ENCODE results near the gene CACNA1D. TPM values are rescaled to one million over a fixed set of nuclear protein-coding genes. Genes with fewer than 3 reads are reported as not detected.

Gene CACNA1D
- total and polyA plus RNA-seq, 2 donors (not counting 3 experiments of a cell fraction or from before 2014, with no cell fraction given), result 0.06 TPM; not detected in 1

DNA sequence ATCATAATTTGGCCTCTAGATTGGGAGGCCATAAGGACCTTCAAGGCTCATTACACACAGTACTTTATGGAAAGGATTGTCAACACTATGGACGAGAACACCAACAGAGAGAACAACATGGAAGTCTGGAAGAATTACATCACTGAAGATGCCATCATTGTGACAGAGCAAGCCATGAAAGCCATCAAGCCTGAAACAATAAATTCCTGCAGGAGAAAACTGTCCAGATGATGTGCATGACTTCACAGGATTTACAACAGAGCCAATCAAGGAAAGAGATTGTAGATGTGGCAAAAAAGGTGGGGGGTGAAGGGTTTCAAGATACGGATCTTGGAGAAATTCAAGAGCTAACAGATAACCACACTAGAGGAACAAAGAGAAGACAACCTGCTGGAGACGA lies 367.8 kb downstream of the CACNA1D start:
- H3K27me3 ChIP-seq (ENCODE audit: control insufficient read depth in 2 of 2, insufficient read depth in 2 of 2, low read length in 2 of 2), result no peaks in the 10 kb centered on the region
- no peaks in the 10 kb centered on the region for H3K4me1 ChIP-seq (ENCODE audit: control insufficient read depth, extremely low read depth, insufficient read depth, low read length)
- BruUV-seq (replicated peaks), result no TSS peak
- H3K9me1 ChIP-seq (replicated peaks; ENCODE audit: control insufficient read depth, extremely low read depth, insufficient read depth, low read length), result no peaks in the 10 kb centered on the region
- peaks cover 8 to 12% of the 10 kb centered on the region in 2 experiments for H3K36me3 ChIP-seq (ENCODE audit: control insufficient read depth in 2 of 2, extremely low read depth in 1 of 2, insufficient read depth in 2 of 2, low read length in 2 of 2)
- FAIRE-seq (no peak), DNase-seq (ENCODE audit: low read depth, low spot score) (no peak)
- no peaks in the 10 kb centered on the region for H4K20me1 ChIP-seq (replicated peaks; ENCODE audit: control insufficient read depth, extremely low read depth, insufficient read depth, low read length)
- H3K4me2 ChIP-seq (ENCODE audit: insufficient read depth, low read length), result no peak overlapping the region
- no peak overlapping the region for H3K27ac ChIP-seq (ENCODE audit: insufficient read depth, low read depth, low read length)
- H2AFZ ChIP-seq (ENCODE audit: low read depth, low read length), result no peak overlapping the region
- dilution Hi-C loops (cut with MboI; ENCODE audit: extremely low pct_ligation_motif_present, low sequenced_read_pairs) (no loop called here), intact Hi-C loops (cut with micrococcal nuclease) (no loop called here)
- H3K9me3 ChIP-seq (replicated peaks; ENCODE audit: control insufficient read depth, insufficient read depth, low read length), result no peaks in the 10 kb centered on the region
- ChIA-PET POLR2A (no interaction called here), CTCF (no interaction called here)
- TF ChIP-seq FOS (IDR thresholded peaks at IDR 0.05; ENCODE audit: borderline replicate concordance, insufficient read depth, low read length) (no peak), POLR2A (IDR thresholded peaks at IDR 0.05; ENCODE audit: low read depth, low read length) (no peak), MYC (IDR thresholded peaks at IDR 0.05; ENCODE audit: low read depth, low read length) (no peak), EZH2 (IDR thresholded peaks at IDR 0.05; ENCODE audit: borderline replicate concordance, low read depth, low read length, severe bottlenecking) (no peak), POLR2AphosphoS5 (IDR thresholded peaks at IDR 0.05; ENCODE audit: insufficient read depth, low read depth, low read length) (no peak), JUN (IDR thresholded peaks at IDR 0.05; ENCODE audit: borderline replicate concordance, insufficient read depth, insufficient read length, low read depth) (no peak), GATA2 (IDR thresholded peaks at IDR 0.05; ENCODE audit: insufficient read depth, insufficient read length, low read depth, low read length) (no peak)
- TF ChIP-seq, protein P1, sequence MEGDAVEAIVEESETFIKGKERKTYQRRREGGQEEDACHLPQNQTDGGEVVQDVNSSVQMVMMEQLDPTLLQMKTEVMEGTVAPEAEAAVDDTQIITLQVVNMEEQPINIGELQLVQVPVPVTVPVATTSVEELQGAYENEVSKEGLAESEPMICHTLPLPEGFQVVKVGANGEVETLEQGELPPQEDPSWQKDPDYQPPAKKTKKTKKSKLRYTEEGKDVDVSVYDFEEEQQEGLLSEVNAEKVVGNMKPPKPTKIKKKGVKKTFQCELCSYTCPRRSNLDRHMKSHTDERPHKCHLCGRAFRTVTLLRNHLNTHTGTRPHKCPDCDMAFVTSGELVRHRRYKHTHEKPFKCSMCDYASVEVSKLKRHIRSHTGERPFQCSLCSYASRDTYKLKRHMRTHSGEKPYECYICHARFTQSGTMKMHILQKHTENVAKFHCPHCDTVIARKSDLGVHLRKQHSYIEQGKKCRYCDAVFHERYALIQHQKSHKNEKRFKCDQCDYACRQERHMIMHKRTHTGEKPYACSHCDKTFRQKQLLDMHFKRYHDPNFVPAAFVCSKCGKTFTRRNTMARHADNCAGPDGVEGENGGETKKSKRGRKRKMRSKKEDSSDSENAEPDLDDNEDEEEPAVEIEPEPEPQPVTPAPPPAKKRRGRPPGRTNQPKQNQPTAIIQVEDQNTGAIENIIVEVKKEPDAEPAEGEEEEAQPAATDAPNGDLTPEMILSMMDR (IDR thresholded peaks at IDR 0.05; ENCODE audit: extremely low read depth in 1 of 2, insufficient read depth in 1 of 2, low read depth in 1 of 2, low read length in 2 of 2), result no peak
- TF ChIP-seq, protein P2, sequence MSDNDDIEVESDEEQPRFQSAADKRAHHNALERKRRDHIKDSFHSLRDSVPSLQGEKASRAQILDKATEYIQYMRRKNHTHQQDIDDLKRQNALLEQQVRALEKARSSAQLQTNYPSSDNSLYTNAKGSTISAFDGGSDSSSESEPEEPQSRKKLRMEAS (IDR thresholded peaks at IDR 0.05; ENCODE audit: insufficient read depth, insufficient read length), result no peak
- no peak overlapping the region for H3K4me3 ChIP-seq (replicated peaks in 1 of 3; ENCODE audit: insufficient read depth in 1 of 3, low read depth in 1 of 3, low read length in 3 of 3)
- H3K79me2 ChIP-seq (ENCODE audit: control insufficient read depth, insufficient read depth, low read length), result no peaks in the 10 kb centered on the region
- H3K9ac ChIP-seq (replicated peaks; ENCODE audit: extremely low read depth, insufficient read depth, low read length), result no peak overlapping the region
